HepG2 (cell line): Measurements from ENCODE around the gene NPC1. TPM values are rescaled to one million over a fixed set of nuclear protein-coding genes. Genes with fewer than 3 reads are reported as not detected.

Experiments
- ATAC-seq: fragments of 200-7000 bp; cut with Tn5 transposase; 3 replicates; pipeline ENCODE4 v1.9.1; 2020; ENCODE audit warnings: mild to moderate bottlenecking, moderate library complexity
- BruUV-seq: library from RNA; stranded (reverse); fragments of 400-500 nt; replicated peaks from 2 replicates; lab custom pipeline; 2021; lab: Mats Ljungman, UMichigan
- CTCF ChIA-PET: fragments of 300-600 bp; formaldehyde crosslinking; extraction: SDS; loops from one replicate; lab custom pipeline; 2021; ENCODE audit warnings: low total read pairs, inconsistent platforms, low intra/inter-chr PET ratio; lab: Yijun Ruan, JAX
- POLR2A ChIA-PET: fragments of 350-600 bp; sonication (Branson Sonifier 250); formaldehyde crosslinking; loops from one replicate; lab custom pipeline; 2020; ENCODE audit warnings: antibody characterized with exemption, inconsistent platforms; lab: Yijun Ruan, JAX
- DNase-seq: peaks from one replicate; pipeline ENCODE4 v3.0.0-alpha.2; 2015; ENCODE audit warnings: low spot score
- FAIRE-seq: peaks from 3 replicates; lab custom pipeline; 2011; peaks lifted over from hg19 to GRCh38; lab: Jason Lieb, UNC
- H2AFZ ChIP-seq: one replicate; pipeline ENCODE4 v1.6.1; 2011; ENCODE audit warnings: low read length, inconsistent platforms
- H3K27ac ChIP-seq: fragments of 300-600 bp; 3 replicates; pipeline ENCODE4 v1.8.0; 2011; ENCODE audit warnings: mixed run types, mild to moderate bottlenecking, mixed read lengths, low read length, inconsistent platforms; ENCODE audit not compliant: insufficient read depth; ENCODE audit errors: extremely low read length
- H3K27me3 ChIP-seq, 2 experiments: fragments of 200-600 bp in 1 of 2; 2 replicates in 1 of 2; 3 replicates in 1 of 2; pipeline versions ENCODE4 v1.6.0 to v1.8.0; 2011; ENCODE audit warnings: low read length in 2 of 2, mild to moderate bottlenecking in 2 of 2, moderate library complexity in 2 of 2, inconsistent platforms in 1 of 2; ENCODE audit not compliant: insufficient read depth in 2 of 2, control insufficient read depth in 1 of 2
- H3K36me3 ChIP-seq, 2 experiments: fragments of 200-600 bp in 1 of 2; replicated peaks in 1 of 2; 2 replicates in 1 of 2; 3 replicates in 1 of 2; pipeline versions ENCODE4 v1.5.1 to v1.8.0; 2011; ENCODE audit warnings: low read length in 2 of 2, inconsistent platforms in 1 of 2; ENCODE audit not compliant: insufficient read depth in 2 of 2, control insufficient read depth in 1 of 2
- H3K4me1 ChIP-seq: 2 replicates; pipeline ENCODE4 v1.5.1; 2012; ENCODE audit warnings: low read length, inconsistent platforms; ENCODE audit not compliant: insufficient read depth
- H3K4me2 ChIP-seq: 2 replicates; pipeline ENCODE4 v1.6.0; 2011; ENCODE audit warnings: low read depth, low read length, inconsistent platforms
- H3K4me3 ChIP-seq, 3 experiments: fragments of 200-600 bp in 1 of 3; sonication (generic), shearing (Covaris generic) in 1 of 3; replicated peaks in 1 of 3; 2 replicates each; pipeline ENCODE4 v1.5.1; 2011 to 2016; ENCODE audit warnings: low read length in 3 of 3, inconsistent platforms in 2 of 3, low read depth in 2 of 3, mild to moderate bottlenecking in 2 of 3, control low read depth in 1 of 3, mixed read lengths in 1 of 3; ENCODE audit not compliant: insufficient read depth in 1 of 3
- H3K79me2 ChIP-seq: one replicate; pipeline ENCODE4 v1.6.1; 2011; ENCODE audit warnings: low read length, inconsistent platforms; ENCODE audit not compliant: insufficient read depth
- H3K9ac ChIP-seq: 2 replicates; pipeline ENCODE4 v1.6.0; 2011; ENCODE audit warnings: mild to moderate bottlenecking, low read depth, low read length, inconsistent platforms; ENCODE audit not compliant: insufficient read depth
- H3K9me3 ChIP-seq: 2 replicates; pipeline ENCODE4 v1.5.1; 2012; ENCODE audit warnings: mild to moderate bottlenecking, low read length
- H4K20me1 ChIP-seq: 2 replicates; pipeline ENCODE4 v1.6.0; 2011; ENCODE audit warnings: inconsistent platforms, mild to moderate bottlenecking, low read length, moderate library complexity; ENCODE audit not compliant: insufficient read depth
- DNMT1 ChIP-seq: sonication (generic); formaldehyde crosslinking; IDR thresholded peaks from 2 replicates; pipeline ENCODE4 v1.5.1; 2020; ENCODE audit warnings: mild to moderate bottlenecking, missing genetic modification reagents
- EP300 ChIP-seq, 3 experiments: sonication (generic) in 1 of 3; formaldehyde crosslinking in 1 of 3; IDR thresholded peaks; 2 replicates each; pipeline versions ENCODE4 v1.5.1 to v1.6.1; 2011 to 2020; ENCODE audit warnings: low read depth in 2 of 3, low read length in 2 of 3, borderline replicate concordance in 1 of 3, improper control_type of control experiment in 1 of 3, mild to moderate bottlenecking in 1 of 3, missing genetic modification reagents in 1 of 3, moderate library complexity in 1 of 3
- FOXM1 ChIP-seq: sonication (generic); formaldehyde crosslinking; IDR thresholded peaks from 2 replicates; pipeline ENCODE4 v1.5.0; 2020; ENCODE audit warnings: missing genetic modification reagents
- SP4 ChIP-seq: sonication (generic); formaldehyde crosslinking; IDR thresholded peaks from 2 replicates; pipeline ENCODE4 v1.8.1; 2023; ENCODE audit warnings: mild to moderate bottlenecking, missing genetic modification reagents
- ZNF235 ChIP-seq: sonication (generic); formaldehyde crosslinking; IDR thresholded peaks from 2 replicates; pipeline ENCODE4 v1.8.1; 2023; ENCODE audit warnings: mild to moderate bottlenecking, missing genetic modification reagents, borderline replicate concordance
- ZNF747 ChIP-seq: sonication (generic); formaldehyde crosslinking; IDR thresholded peaks from 2 replicates; pipeline ENCODE4 v1.8.1; 2023; ENCODE audit warnings: missing genetic modification reagents, mild to moderate bottlenecking, borderline replicate concordance
- WGBS: methylation state at CpG from one replicate; pipeline ENCODE4 v1.1.6; 2017; ENCODE audit warnings: low lambda C conversion rate; 5-methylcytosine and 5-hydroxymethylcytosine counted together
- in situ Hi-C: cut with HindIII; loops from 2 replicates; pipeline ENCODE4 v1.10.0; 2017; ENCODE audit warnings: low pct_unique_long_range_greater_than_20kb; ENCODE audit not compliant: extremely low pct_ligation_motif_present
- intact Hi-C: fragments of 100-400 bp; cut with micrococcal nuclease; formaldehyde crosslinking; loops from one replicate; pipeline ENCODE4 v1.10.0; 2022; ENCODE audit not compliant: unreplicated experiment
- polyA plus RNA-seq, 8 experiments: library from polyadenylated mRNA; depleted of rRNA in 3 of 8; stranded (reverse) in 7 of 8; unstranded in 1 of 8; fragments of >200 nt; fragmentation: Illumina TruSeq in 4 of 8; extraction: Trizol in 4 of 8; gene quantifications; 2 replicates each; pipeline versions ENCODE4 v1.2.1 to v1.2.3, GENCODE V29; 2011 to 2016; ENCODE audit warnings: low read depth in 4 of 8, missing spikeins in 1 of 8, mixed read lengths in 1 of 8; ENCODE audit not compliant: insufficient read depth in 1 of 8
- total RNA-seq, 5 experiments: library from RNA; depleted of rRNA; stranded (reverse); fragments of >200 nt; fragmentation: Illumina TruSeq; extraction: Trizol; gene quantifications; 2 replicates each; pipeline ENCODE4 v1.2.3, GENCODE V29; 2016; ENCODE audit warnings: low read depth in 1 of 5
- TF ChIP-seq, protein P1 (sequence below): sonication (generic); formaldehyde crosslinking; IDR thresholded peaks from 2 replicates; pipeline ENCODE4 v1.5.0; 2020; ENCODE audit warnings: missing genetic modification reagents

NPC1 gene
- total and polyA plus RNA-seq, 2 of the 13 experiments (the other 11 are each of a cell fraction or from before 2014, with no cell fraction given): 46.5 to 114 TPM

DNA sequence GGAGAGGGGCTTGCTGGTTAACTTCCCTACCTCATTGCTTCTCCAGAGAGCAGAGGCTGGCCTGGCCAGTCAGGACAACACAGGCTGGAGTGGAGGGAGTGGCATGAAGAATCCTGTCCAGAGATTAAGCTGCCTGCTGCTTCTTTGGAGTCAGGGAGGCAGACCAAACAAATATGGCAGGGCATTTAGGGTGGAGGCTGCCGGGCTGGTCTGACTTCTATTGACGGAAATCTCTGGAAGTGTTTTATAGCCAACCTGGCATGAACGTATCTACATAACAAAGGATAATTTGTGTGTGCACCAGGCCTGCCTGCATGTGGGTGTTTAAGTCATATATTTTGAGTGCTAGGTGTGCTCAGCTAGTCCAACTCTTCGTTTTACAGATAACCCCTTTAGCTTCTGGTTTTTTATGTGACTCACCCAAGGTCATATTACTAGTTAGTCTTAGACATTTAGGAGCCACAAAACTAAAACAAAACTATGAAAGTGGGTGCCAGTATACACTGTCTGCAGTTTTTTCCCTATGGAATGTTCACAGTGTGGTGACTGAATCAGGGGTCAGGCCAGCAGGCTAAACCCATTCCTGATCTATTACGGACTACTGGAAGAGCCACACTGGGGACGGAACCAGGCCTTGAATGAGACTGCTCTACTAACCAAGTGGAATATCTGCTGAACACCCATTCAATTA is 5.5 kb downstream of the NPC1 start:
- TF ChIP-seq DNMT1 (no peak), ZNF235 (CRISPR knock-in tag) (no peak), EP300 (IDR thresholded peaks at IDR 0.05; ENCODE audit: low read depth in 2 of 2, low read length in 2 of 2) (no peak), EP300 (CRISPR knock-in tag; IDR thresholded peaks at IDR 0.05; ENCODE audit: borderline replicate concordance) (no peak), SP4 (CRISPR knock-in tag) (no peak), ZNF747 (CRISPR knock-in tag) (no peak), FOXM1 (CRISPR knock-in tag) (no peak)
- TF ChIP-seq, protein P1, sequence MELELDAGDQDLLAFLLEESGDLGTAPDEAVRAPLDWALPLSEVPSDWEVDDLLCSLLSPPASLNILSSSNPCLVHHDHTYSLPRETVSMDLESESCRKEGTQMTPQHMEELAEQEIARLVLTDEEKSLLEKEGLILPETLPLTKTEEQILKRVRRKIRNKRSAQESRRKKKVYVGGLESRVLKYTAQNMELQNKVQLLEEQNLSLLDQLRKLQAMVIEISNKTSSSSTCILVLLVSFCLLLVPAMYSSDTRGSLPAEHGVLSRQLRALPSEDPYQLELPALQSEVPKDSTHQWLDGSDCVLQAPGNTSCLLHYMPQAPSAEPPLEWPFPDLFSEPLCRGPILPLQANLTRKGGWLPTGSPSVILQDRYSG: no peak
- H3K27me3 ChIP-seq: peaks cover 0 to 5% of the 10 kb centered on the region in 2 experiments; a peak in 1 of 5 replicates
- CTCF ChIA-PET: no interaction called here
- peak overlapping the region; percentile 33 for H3K4me2 ChIP-seq
- intact Hi-C loops: loop anchor here (5.0 kb wide), 1 partner anchor 1639 kb away; no protein-coding TSS in a partner anchor
- peaks cover 36% of the 10 kb centered on the region for H4K20me1 ChIP-seq
- H3K79me2 ChIP-seq: peaks cover 81% of the 10 kb centered on the region
- WGBS: 86% methylated on average over 6 of the region's 6 CpGs
- peak overlapping the region; percentile 7 for H3K27ac ChIP-seq
- POLR2A ChIA-PET: interaction anchor here (2.8 kb wide), 1 partner anchor 25 kb away, joined by 7 read pairs; no protein-coding TSS in a partner anchor
- BruUV-seq: no TSS peak
- FAIRE-seq (no peak), DNase-seq (no peak), ATAC-seq (no peak)
- no peak overlapping the region for H2AFZ ChIP-seq
- no peaks in the 10 kb centered on the region for H3K9me3 ChIP-seq
- peaks cover 73% of the 10 kb centered on the region for H3K4me1 ChIP-seq
- H3K36me3 ChIP-seq: peaks cover 12 to 37% of the 10 kb centered on the region in 2 experiments
- H3K9ac ChIP-seq: no peak overlapping the region
- in situ Hi-C loops: no loop called here
- no peak overlapping the region for H3K4me3 ChIP-seq
